ENCODE data around the gene STT3B. TPM values are rescaled to one million over a fixed set of nuclear protein-coding genes. Genes with fewer than 3 reads are reported as not detected.

Gene STT3B
- total RNA-seq, 2 experiments from 2014 or later, result 93.5 to 122 TPM

DNA sequence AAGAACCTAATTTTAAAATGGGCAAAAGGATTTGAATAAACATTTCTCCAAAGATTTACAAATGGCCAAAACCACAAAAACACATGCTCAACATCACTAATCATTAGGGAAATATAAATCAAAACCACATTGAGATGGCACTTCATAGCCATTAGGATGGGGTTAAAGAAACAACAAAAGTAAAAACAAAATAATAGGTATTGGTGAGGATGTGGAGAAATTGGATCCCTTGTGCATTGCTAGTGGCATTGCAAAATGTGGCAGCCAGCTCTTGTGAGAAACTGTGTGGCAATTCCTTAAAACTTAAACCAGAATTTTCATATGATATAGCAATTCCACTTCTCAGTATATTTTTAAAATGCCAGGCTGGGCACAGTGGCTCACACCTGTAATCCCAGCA lies 126.5 kb downstream of the STT3B start:
- peaks cover 99% of the 10 kb centered on the region for H3K36me3 ChIP-seq (ENCODE audit: insufficient read depth, low read length)
- H3K79me2 ChIP-seq (ENCODE audit: insufficient read depth, low read depth, low read length), result no peaks in the 10 kb centered on the region
- ChIA-PET CTCF (ENCODE audit: unreplicated experiment) (no interaction called here), POLR2A (interaction anchor here (0.6 kb wide), 1 partner anchor 406 kb away, joined by 3 read pairs; no protein-coding TSS in a partner anchor)
- H3K4me1 ChIP-seq (ENCODE audit: insufficient read depth, low read length, poor library complexity, severe bottlenecking), result no peaks in the 10 kb centered on the region
- H4K20me1 ChIP-seq (ENCODE audit: insufficient read depth, low read length), result no peaks in the 10 kb centered on the region
- no peak for DNase-seq (ENCODE audit: low spot score)
- TF ChIP-seq, protein P1, sequence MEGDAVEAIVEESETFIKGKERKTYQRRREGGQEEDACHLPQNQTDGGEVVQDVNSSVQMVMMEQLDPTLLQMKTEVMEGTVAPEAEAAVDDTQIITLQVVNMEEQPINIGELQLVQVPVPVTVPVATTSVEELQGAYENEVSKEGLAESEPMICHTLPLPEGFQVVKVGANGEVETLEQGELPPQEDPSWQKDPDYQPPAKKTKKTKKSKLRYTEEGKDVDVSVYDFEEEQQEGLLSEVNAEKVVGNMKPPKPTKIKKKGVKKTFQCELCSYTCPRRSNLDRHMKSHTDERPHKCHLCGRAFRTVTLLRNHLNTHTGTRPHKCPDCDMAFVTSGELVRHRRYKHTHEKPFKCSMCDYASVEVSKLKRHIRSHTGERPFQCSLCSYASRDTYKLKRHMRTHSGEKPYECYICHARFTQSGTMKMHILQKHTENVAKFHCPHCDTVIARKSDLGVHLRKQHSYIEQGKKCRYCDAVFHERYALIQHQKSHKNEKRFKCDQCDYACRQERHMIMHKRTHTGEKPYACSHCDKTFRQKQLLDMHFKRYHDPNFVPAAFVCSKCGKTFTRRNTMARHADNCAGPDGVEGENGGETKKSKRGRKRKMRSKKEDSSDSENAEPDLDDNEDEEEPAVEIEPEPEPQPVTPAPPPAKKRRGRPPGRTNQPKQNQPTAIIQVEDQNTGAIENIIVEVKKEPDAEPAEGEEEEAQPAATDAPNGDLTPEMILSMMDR (conservative IDR thresholded peaks at IDR 0.05; ENCODE audit: low read length), result no peak
- no peak for TF ChIP-seq EZH2phosphoT487 (IDR thresholded peaks at IDR 0.05; ENCODE audit: borderline replicate concordance, low read depth, low read length)
- H3K9me2 ChIP-seq (ENCODE audit: insufficient read depth, low read length), result no peaks in the 10 kb centered on the region
- no peak overlapping the region for H3K4me3 ChIP-seq (ENCODE audit: low read depth, low read length, poor library complexity, severe bottlenecking)
- intact Hi-C loops (cut with micrococcal nuclease; ENCODE audit: unreplicated experiment), result no loop called here
- H2AFZ ChIP-seq (ENCODE audit: low read length), result no peak overlapping the region
- H3K4me2 ChIP-seq (ENCODE audit: low read length), result no peak overlapping the region
- BruUV-seq (replicated peaks), result no TSS peak
- H3K9me3 ChIP-seq (ENCODE audit: low read length), result peaks cover 12% of the 10 kb centered on the region; the same call in 1 of the 2 replicates
- no peak overlapping the region for H3K27ac ChIP-seq (ENCODE audit: low read depth, low read length, poor library complexity, severe bottlenecking)

DNA sequence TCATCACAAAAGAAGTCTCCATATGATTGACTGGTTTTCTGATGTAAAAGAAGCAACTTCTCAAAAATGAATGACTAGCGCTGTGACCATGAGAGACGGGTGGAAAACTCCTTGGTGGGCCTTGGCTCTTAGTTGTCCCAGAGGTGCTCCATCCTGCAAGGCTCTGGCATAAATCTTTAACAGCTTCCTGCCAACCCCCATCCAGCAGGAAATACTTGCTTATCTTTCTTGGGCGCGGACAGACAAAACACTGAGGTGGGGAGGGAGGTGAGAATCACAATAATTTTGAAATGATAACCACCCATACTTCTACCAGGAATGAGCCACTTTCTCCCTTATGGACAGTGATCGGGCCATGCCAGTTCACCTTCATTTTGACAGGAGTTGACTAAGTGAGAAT lies 128.6 kb downstream of the STT3B start:
- H3K4me3 ChIP-seq (ENCODE audit: low read depth, low read length, poor library complexity, severe bottlenecking), result no peak overlapping the region
- ChIA-PET POLR2A (interaction anchor here (0.6 kb wide), 1 partner anchor 102 kb away, joined by 7 read pairs; no protein-coding TSS in a partner anchor), CTCF (ENCODE audit: unreplicated experiment) (no interaction called here)
- TF ChIP-seq, protein P1 (conservative IDR thresholded peaks at IDR 0.05; ENCODE audit: low read length), result no peak
- no peak for TF ChIP-seq EZH2phosphoT487 (IDR thresholded peaks at IDR 0.05; ENCODE audit: borderline replicate concordance, low read depth, low read length)
- intact Hi-C loops (cut with micrococcal nuclease; ENCODE audit: unreplicated experiment), result no loop called here
- H4K20me1 ChIP-seq (ENCODE audit: insufficient read depth, low read length), result no peaks in the 10 kb centered on the region
- no peaks in the 10 kb centered on the region for H3K9me3 ChIP-seq (ENCODE audit: low read length)
- no peaks in the 10 kb centered on the region for H3K4me1 ChIP-seq (ENCODE audit: insufficient read depth, low read length, poor library complexity, severe bottlenecking)
- H2AFZ ChIP-seq (ENCODE audit: low read length), result no peak overlapping the region
- H3K27ac ChIP-seq (ENCODE audit: low read depth, low read length, poor library complexity, severe bottlenecking), result no peak overlapping the region
- DNase-seq (ENCODE audit: low spot score), result no peak
- peaks cover 99% of the 10 kb centered on the region for H3K36me3 ChIP-seq (ENCODE audit: insufficient read depth, low read length)
- no peak overlapping the region for H3K4me2 ChIP-seq (ENCODE audit: low read length)
- no TSS peak for BruUV-seq (replicated peaks)
- no peaks in the 10 kb centered on the region for H3K79me2 ChIP-seq (ENCODE audit: insufficient read depth, low read depth, low read length)
- H3K9me2 ChIP-seq (ENCODE audit: insufficient read depth, low read length), result no peaks in the 10 kb centered on the region

DNA sequence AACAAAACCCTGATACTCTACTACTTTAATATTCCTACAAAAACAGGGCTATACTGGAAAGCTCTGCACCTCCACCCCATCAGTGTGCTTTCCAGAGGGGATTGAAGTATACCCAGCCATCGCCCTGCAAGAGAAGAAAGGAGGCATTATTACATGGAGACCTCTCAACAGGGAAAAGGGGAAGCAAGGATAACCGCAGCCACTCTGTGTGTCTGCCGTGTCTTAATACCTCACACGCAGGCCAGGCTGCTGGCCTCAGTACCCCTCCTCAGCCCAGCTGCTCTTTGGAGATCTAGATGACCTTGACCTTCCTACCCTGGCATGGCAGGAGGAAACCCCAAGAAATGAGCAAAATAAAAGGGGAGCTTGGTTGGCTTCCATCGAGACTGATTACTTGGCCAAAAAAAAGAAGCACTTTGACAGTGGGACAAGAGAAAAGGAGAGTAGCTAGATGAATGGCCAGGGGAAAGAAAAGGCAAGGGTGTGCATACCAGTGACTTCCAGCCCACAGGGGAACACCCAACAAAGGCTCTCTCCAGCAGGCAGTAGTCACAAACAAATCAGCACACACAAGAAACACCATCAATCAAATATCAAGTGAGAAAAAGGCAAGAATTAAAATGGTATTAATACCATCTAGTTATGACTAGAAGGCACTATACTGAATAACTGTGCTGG lies 129.4 kb downstream of the STT3B start:
- Histone ChIP-seq H3K4me2 (ENCODE audit: low read length) (no peak overlapping the region), H3K36me3 (ENCODE audit: insufficient read depth, low read length) (peaks cover 98% of the 10 kb centered on the region), H3K79me2 (ENCODE audit: insufficient read depth, low read depth, low read length) (no peaks in the 10 kb centered on the region), H3K27ac (ENCODE audit: low read depth, low read length, poor library complexity, severe bottlenecking) (no peak overlapping the region), H2AFZ (ENCODE audit: low read length) (no peak overlapping the region), H3K9me2 (ENCODE audit: insufficient read depth, low read length) (no peaks in the 10 kb centered on the region), H3K4me3 (ENCODE audit: low read depth, low read length, poor library complexity, severe bottlenecking) (no peak overlapping the region), H4K20me1 (ENCODE audit: insufficient read depth, low read length) (no peaks in the 10 kb centered on the region), H3K4me1 (ENCODE audit: insufficient read depth, low read length, poor library complexity, severe bottlenecking) (no peaks in the 10 kb centered on the region), H3K9me3 (ENCODE audit: low read length) (no peaks in the 10 kb centered on the region)
- intact Hi-C loops (cut with micrococcal nuclease; ENCODE audit: unreplicated experiment), result no loop called here
- ChIA-PET POLR2A (no interaction called here), CTCF (ENCODE audit: unreplicated experiment) (no interaction called here)
- no peak for TF ChIP-seq EZH2phosphoT487 (IDR thresholded peaks at IDR 0.05; ENCODE audit: borderline replicate concordance, low read depth, low read length)
- BruUV-seq (replicated peaks), result no TSS peak
- DNase-seq (ENCODE audit: low spot score), result no peak
